ENCODE measurements around the gene SLC16A10. TPM values are rescaled to one million over a fixed set of nuclear protein-coding genes. Genes with fewer than 3 reads are reported as not detected.
"Not testable (repeated sequence)": the region's sequence is repeated elsewhere in the genome, so short reads cannot be mapped to it uniquely, and the experiment has no call there.

SLC16A10 gene, protein sequence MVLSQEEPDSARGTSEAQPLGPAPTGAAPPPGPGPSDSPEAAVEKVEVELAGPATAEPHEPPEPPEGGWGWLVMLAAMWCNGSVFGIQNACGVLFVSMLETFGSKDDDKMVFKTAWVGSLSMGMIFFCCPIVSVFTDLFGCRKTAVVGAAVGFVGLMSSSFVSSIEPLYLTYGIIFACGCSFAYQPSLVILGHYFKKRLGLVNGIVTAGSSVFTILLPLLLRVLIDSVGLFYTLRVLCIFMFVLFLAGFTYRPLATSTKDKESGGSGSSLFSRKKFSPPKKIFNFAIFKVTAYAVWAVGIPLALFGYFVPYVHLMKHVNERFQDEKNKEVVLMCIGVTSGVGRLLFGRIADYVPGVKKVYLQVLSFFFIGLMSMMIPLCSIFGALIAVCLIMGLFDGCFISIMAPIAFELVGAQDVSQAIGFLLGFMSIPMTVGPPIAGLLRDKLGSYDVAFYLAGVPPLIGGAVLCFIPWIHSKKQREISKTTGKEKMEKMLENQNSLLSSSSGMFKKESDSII
- total RNA-seq: 0.20 TPM in 1 of 2 replicates, not detected in the other

DNA sequence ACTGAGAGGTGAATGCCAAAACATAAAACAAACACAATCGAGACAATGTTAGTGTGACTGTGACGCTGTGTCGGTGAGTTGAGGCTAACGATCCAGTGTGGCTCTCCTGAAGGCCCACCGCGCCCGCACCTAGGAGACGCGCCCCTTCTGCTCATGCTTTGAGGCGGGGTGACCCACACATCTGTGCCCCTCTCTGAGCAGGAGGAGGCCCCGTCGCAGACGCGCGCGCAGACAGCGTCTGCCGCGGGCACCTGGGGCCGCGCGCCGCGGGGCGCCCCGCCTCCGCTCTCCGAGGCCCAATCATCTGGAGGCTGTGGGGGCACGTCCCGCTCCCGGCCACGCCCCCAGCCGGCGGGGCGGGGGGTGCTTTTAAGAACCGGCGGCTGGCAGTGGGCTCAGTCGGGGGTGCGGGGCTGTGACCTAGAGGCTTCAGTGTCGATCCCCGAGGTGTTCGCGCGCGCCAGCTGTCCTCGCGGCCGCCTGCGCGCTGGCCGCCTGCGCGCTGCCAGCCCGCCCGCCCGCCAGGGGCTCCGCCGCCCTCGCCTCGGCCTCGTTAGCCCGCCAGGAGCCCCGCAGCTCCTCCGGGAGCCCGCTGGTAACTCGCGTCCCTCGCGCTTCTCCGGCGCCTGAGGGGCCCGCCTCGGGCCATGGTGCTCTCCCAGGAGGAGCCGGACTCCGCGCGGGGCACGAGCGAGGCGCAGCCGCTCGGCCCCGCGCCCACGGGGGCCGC is at the start of gene SLC16A10:
TSS of gene SLC16A10 (plus strand) at position 398 of the 730 bp plus-strand sequence. CDS start at position 648, 250 bp downstream.
- peak; percentile 4 to 35 for DNase-seq (ENCODE audit: low read depth in 2 of 2)

DNA sequence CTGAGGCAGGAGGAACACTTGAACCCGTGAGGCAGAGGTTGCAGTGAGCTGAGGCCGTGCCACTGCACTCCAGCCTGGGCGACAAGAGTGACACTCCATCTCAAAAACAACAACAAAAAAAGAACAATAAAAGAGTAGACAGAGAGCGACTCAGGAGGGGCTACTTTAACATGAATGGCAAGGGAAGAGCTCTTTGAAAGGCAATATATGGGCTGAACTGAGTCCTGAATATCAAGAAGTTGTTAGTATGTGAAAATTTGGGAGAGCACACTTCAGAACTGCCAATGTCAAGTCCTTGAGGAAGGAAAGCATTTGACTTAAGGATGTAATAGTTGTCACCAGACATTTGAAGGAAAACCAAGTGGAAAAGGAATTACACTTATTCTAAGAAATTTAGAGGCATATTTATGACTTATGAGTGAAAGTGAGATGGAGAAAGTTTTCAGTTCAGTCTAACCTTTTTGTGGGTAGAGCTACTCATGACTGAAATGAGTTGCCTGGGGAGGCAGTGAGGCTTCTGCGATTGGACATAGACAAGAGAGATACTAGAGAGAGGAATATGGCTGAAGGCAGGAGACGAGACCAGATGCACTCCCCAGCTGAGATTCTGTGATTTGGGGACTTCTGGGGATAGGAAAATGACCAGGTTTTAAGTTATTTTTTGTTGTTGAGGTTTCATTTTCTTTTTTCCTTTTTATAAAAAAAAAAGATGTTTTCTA is 48.6 kb upstream of the SLC16A10 start:
- DNase-seq (ENCODE audit: low read depth in 2 of 2): no peak

DNA sequence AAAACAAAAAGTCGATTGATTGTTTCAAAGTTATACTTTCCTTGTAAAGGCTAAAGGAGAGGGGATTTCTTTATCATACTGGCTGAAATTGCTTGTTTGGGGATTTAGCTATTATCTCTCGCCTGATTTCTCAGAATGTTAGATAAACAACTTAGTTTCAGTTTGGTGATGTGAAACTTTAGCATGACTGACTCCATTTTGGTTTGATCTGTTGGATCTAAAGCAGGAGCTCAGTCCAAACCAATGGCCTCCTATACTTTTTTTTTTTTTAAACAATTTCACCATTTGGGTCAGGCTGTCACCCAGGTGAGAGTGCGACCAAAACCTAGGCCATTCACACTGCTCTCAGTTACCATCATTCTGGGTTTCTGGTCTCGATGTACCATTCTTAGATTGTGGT is 45.4 kb upstream of the SLC16A10 start:
- no peak for DNase-seq (ENCODE audit: low read depth in 2 of 2)

DNA sequence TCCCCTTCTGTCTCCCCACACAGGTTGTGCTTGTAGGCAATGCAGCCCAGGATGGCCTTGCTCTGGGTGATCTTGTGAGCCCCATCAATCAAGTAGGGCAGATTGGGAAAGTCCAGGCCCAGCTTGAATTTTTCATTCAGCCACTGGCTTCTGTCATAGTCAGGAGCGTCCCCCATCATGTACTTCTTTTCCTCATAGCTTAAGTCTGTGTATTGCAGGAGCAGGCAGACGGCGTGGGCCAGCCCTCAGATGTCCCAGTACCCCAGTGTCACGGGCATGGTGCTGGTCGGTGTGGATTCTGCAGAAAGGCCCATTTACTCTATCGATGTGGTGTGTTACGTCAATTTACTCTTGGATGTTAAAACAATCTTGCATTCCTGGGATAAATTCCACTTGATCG is 40.1 kb upstream of the SLC16A10 start:
- no peak for DNase-seq (ENCODE audit: low read depth in 2 of 2)

DNA sequence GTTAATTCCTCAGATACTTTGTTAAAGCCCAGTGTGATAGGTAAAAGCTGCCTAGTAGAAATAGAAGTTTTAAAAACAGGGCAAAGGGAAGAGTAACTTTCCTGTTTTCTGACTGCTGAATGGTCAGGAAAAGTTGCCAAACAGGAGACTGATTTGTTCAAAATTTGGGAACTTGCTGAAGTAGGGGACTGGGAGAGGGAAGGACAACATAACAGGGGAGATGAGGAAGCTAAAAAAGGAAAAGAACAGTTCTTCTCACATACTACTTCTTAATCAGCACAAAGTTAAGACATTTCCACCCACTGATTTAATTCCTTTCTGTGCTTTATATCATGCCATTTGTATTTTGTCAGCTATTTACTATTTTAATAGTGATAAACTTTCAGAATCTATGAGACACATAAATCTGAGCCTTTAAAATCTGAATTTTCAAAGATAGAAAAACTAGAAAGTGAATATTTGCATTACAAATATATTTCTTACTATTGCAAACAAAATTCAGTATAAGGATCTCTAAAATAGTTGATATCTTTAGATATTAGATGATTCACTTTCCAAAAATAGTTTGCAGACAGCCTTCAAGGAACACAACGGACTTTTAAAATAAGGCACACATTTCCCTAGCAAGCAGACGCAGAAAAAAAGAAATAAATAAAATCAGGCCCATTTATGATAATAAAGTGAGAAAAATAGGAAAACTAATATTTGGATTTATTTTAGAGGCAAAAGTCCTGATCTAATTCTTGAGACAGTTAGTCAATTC is 36.9 kb upstream of the SLC16A10 start:
- DNase-seq (ENCODE audit: low read depth in 2 of 2): no peak

DNA sequence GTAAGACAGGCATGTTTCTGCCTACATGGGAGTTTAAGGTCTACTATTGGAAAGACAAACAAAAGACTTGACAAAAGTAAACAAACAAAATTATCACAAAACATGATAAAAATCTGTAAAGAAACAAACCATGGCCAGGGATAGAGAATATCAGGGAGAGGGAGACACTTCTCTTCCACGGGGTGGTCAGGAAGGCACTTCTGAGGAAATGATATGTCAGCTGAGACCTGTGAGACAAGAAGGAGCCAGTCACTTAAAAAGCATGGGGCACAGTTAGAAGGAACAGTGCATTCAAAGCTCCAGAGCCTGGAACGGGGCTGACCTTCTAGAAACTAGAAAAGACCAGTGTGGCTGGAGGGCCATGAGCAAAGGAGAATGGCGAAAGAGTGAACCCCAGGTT is 35.1 kb upstream of the SLC16A10 start:
- no peak for DNase-seq (ENCODE audit: low read depth in 2 of 2)

DNA sequence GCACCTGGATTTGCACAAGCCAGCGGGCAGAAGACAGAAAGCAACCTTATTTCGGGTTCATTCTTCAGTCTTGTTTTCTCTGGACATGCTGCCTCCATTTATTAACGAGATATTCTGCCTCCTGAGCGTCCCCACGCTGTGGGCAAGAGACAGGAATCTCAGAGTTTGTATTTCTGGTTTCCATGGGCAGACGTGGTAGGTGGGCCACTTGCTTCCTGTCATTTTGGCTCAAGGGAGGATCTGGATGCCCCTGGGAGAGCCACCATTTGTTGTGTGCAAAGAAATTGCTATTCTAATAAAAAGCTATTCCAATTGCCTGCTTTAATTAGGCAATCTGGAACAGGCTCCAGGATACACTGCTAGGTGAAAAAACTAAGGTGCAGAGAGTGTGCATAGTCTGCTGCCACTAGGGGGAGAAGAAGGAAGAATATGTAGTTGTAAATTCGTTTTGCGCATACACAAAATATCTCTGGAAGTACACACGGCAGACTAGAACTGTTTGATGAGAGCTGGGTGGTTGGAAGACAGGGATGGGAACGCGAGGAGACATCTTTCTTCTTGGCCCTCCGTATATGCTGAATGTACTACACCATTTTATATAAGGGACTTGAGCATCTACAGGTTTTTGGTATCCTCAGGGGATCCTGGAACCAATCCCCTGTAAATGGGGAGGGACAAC is 30.1 kb upstream of the SLC16A10 start:
- DNase-seq (ENCODE audit: low read depth in 2 of 2): peak; percentile 32 to 60

DNA sequence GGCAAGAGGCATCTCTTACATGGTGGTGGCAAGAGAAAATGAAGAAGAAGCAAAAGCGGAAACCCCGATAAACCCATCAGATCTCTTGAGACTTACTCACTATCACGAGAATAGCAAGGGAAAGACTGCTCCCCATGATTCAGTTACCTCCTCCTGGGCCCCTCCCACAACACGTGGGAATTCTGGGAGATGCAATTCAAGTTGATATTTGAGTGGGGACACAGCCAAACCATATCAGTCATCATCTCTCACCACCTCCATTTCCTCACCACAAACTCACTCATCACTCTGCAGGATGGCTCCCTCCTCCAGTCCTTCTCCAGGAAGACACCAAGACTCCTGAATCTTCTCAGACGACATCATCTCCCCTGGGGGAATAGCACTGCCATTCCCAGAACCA is 25.8 kb upstream of the SLC16A10 start:
- DNase-seq (ENCODE audit: low read depth in 2 of 2): no peak

DNA sequence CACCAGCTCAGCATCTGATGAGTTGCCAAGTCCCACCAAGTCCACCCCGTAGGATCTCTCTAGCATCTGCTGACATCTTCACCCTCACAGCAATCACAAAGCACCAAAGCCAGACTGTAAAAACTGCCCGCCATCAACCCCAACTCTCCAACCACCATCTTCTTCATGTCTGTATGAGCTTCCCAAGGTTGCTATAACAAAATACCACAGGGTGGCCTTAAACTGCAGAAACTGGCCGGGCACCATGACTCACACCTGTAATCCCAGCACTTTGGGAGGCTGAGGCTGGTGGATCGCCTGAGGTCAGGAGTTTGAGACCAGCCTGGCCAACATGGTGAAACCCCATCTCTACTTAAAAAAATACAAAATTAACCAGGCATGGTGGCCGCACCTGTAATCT is 25.3 kb upstream of the SLC16A10 start:
- not testable (repeated sequence) for DNase-seq (ENCODE audit: low read depth in 2 of 2)

DNA sequence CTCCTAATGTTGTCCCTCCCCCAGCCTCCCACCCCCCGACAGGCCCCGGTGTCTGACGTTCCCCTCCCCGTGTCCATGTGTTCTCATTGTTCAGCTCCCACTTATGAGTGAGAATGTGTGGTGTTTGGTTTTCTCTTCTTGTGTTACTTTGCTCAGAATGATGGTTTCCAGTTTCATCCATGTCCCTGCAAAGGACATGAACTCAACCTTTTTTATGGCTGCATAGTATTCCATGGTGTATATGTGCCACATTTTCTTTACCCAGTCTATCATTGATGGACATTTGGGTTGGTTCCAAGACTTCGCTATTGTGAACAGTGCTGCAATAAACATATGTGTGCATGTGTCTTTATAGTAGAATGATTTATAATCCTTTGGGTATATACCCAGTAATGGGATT is 24.4 kb upstream of the SLC16A10 start:
- DNase-seq (ENCODE audit: low read depth in 2 of 2): not testable (repeated sequence)

DNA sequence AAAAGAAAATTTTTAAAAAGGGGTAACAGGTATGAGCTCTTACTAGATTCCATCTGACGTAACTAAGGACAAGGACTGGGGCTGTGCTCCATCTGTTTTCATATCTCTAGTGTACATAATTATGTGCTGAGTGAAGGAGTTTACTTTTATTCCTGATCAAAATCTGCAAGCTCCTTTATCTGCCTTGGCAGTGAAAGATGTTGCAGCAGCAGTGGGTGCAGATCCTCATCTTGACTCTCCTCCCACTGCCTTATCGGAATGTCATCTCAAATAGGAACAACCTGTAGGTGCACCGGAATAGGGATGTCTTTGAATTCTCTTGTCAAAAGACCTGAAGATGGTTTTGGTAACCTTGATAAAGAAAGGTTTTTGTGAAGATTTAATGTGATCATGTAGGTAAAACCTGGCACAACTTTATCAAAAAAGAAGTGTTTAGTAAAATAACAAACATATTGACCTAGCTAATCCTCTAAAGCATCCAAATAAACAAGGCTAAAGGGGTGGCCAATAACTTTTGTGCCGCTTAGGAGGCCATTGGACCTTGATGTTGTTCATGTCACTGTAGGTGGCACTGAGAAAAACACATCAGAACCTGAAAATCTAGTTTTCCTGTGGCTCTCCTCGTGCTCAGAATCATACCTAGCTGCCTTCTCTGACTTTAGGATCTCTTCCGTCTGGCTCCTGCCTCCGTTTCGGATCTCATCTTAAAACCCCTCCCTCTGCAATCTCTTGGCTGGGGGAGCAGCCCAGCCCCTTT is 19.0 kb upstream of the SLC16A10 start:
- DNase-seq (ENCODE audit: low read depth in 2 of 2): no peak

DNA sequence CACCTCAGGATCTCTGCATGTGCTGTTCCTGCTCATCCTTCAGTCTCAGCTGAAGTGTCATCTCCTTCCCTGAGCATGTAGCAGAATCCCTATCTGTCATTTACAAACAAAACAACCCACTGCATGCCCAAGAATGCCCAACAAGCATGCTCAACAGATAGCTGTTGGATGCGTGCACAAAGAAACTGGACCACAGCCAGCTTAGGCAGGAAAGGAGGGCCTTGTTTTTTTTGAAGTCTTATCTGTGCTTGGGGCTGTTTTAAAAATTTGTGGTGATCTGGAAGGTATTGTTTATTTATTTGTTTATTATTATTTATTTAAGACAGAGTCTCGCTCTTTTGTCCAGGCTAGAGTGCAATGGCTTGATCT is 18.5 kb upstream of the SLC16A10 start:
- DNase-seq (ENCODE audit: low read depth in 2 of 2): no peak

DNA sequence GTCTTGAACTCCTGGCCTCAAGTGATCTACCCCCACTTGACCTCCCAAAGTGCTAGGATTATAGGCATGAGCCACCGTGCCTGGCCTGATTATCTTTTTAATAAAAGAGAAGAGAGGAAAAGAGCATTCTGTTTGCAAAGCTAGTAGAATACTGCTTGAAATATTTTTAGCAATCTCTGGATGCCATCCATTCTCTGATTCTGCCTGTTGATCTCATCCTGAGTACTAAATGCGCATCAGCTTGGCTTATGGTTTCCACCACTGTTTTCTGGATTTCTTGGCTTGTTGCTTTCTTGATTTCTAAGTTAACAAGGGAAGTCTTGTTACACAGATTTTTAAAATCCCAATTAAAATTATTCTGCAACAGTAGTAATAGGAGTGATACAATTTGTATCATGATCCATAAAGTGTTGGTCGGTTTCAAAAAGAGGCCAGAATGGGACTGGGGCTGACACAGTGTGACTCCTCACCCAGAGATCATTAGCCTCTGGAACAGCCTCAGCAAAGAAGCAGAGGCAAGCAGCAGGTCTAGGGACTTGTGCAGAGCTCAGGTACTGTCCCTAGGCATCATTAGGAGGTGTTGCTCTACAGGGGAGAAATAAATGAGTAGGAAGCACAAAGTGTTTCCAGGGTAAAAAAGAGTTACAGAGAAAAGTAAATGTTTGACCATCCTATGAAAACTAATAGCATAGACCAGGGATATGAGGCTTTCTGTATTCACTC is 17.8 kb upstream of the SLC16A10 start:
- no peak for DNase-seq (ENCODE audit: low read depth in 2 of 2)

DNA sequence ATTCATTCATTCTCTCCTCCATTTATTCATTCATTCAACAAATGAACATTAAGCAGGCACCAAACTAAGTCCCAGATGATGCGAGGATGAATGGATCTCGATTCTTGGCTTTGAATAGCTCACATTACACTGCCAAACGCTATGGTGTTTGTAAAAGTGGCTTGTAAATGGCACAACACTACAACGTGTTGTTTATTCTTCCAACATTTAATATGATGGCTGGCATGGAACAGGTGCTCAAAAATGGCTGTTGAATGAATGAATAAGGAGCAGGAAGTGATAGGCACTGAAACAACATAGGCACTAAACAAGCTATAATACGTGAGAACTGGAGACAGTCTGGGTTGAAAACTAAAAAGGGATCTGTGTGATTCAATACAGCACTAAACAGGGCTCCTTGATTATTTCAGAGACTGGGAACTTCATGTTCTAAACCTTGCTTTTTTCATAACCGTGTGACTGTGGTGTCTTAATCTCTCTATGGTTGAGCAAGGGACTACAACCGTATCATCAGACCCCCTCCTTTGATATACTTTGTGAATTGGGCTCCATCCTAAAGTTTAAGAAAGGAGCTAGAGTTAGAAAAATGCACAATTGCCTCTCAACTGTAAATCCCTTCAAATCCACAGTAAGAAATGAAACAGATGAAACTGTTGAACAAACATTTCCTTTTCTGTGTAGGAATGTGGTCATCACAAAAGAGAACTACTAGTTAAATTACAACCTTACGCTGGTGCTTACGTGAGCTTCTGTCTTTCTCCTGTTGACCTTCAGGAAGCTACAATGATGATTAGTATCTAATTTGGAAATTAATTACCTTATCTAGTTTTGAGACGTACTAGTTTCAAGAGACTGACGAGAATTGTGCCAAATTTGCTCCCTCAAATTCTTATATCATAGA is 16.9 kb upstream of the SLC16A10 start:
- no peak for DNase-seq (ENCODE audit: low read depth in 2 of 2)

DNA sequence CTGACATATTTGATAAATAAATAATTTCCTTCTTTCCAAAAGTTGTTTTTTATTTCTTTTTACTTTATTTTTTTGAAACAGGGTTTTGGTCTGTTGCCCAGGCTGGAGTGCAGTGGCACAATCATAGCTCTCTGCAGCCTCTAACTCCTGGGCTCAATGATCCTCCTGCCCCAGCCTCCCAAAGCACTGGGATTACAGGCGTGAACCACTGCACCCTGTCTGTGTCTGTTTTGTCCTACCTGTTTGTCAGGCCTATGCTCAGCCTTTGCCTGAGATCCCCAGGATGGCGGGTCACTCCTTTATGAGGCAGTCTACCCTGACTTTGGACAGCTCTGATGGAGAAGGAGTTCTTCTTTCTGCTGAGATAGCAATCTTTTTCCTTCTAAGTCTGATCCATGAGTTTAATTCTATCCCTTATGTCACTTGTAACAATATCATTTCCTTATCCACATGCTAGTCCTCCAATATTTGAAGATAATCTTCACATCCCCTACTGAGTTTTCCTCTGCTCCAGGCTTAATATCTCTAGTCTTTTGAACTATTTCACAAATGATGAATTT is 14.4 kb upstream of the SLC16A10 start:
- no peak for DNase-seq (ENCODE audit: low read depth in 2 of 2)

DNA sequence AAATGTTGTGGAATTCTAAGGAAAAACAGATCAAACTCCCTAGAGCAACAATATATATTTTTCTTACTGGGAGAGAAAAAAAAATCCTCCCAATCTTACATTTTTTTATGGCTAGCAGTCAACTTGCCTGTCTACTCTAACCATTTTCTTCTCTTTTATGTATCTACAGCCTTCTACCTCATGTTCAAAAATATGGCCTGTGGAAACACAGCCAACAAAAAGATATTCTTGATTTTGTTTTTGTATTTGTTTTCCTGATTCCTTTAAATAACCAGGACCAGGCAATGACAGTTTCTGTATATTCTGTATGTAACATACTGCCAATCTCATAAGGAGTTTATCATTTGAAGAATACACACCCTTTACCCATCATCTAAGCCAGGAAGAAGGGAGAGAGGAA is 13.0 kb upstream of the SLC16A10 start:
- DNase-seq (ENCODE audit: low read depth in 2 of 2): no peak

DNA sequence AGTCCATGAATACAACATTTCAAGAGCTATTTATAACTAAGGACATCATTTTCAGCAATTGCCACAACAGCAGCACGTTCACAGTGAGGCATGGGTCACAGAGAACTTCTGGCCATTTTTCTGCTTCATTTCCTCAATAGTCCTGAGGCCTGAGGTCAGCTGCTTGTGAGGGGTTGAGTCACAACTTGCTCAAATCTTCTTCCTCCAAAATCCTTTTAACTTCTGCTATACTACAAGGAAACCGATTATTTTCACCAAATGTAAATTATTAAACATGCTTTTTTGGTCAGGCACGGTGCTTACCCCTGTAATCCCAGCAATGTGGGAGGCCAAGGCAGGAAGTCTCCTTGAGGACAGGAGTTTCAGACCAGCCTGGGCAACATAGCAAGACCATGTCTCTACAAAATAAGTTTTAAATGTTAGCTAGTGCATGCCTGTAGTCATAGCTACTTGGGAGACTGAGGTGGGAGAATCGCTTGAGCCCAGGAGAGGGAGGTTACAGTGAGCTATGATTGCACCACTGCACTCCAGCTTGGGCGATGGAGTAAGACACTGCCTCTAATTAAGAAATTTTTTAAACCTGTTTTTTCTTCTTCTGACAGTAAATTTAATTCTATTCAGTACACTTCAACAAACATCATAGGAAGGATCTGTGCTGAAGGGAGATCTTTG is 11.1 kb upstream of the SLC16A10 start:
- DNase-seq (ENCODE audit: low read depth in 2 of 2): no peak
